ENCODE data around the gene VPS39.

Gene VPS39

GRCh38 chr15:42159381-42160015 is 48.6 kb downstream of the VPS39 start:
- no peak for DNase-seq (ENCODE audit: low read depth in 2 of 2)

DNA sequence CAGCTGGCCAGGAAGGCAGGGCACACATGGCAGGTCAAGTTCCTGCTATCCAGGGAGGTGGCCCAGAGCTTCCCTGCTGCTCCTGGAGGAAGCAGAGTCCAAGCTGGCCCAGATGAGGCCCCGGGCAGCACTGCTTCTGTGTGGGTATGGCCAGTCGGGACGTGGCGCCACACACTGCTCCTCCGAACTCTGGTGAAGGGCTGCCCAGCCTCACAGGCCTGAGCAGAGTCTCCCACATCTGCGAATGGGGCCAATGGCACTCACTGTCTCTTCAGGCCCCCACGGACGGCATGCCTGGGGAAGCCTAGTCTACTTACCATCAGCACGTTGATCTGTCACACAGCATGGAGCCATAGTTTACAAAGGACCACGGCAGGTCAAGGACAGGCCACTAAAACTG is 49.2 kb downstream of the VPS39 start:
- DNase-seq (ENCODE audit: low read depth in 2 of 2) = no peak

DNA sequence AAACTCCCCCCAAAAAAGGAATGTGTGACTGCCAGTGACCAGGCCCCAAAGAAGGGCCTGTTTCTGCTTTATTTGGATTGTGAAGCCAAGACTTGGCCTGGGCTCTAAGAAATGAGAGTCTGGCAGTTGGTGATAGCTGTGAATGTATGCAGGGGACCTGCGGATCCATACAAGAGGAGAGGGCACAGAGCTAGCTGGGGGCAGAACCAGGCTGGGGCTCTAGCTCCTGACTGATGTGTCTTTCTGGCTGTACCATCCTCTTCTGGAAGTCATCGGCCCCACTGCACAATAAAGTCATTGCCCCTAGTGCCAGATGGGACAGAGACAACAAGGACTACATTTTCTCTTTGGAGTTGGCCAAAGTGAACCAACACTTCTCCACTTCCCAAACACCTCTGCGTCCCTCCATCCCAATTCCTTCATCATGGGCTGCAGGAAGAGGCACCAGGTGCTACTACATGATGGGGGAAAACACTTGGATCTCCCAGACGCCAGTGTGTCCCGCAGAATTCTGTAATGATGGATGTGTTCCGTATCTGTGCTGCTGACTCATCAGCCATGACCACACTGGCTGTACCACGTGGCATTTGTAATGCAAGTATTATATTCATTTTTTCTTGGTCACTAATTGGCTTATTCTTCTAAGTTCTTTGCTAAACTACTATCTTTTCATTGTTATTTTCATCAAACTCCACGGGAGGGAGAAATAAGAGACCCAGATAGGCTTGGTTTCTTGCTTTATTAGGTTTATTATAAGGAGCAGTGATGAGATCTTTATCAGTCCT is 49.9 kb downstream of the VPS39 start:
- DNase-seq (ENCODE audit: low read depth in 2 of 2) = no peak

- DNase-seq (ENCODE audit: low read depth in 2 of 2) = no peak
Measured at GRCh38 chr15:42157381-42157780, 50.7 kb downstream of the VPS39 start.

DNA sequence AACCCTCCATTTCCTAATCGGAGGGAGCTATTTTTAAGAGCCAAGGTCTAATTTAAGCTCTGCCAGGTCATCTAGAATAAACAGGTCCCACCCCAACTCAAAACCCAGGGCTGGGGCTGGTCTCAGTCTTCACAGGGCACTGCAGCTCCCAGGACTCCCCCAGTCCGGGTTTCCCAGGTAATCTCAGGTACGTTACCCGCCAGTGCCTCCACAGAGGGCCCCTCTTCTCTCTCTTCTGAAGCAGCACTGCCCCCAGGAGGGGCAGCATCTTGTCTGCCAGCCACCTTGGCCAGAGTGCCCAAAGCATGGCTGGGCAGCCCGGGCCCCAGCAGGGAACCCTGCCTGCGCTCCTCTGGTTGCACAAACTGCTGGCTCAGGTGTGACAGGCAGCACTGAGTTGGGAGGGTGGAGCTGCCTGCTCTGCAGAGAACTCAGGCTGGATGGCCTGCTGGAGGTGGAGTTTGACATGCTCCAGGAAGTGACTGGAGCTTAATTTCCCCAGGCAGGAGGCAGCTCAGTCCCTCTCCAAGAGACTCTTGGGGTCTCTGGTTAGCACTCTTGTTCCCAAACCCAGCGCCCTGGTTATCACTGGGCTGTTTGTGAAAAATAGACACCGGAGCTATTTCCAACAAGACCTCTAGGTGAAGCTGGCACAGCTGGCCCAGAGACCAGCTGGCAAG is 51.7 kb downstream of the VPS39 start, which contains the start of gene PLA2G4F:
Gene PLA2G4F, minus strand, starts transcription at position 394 of the 680 bp plus-strand sequence. Its CDS starts 87 bp downstream, at position 307.
- DNase-seq (ENCODE audit: low read depth in 2 of 2) = no peak

GRCh38 chr15:42155546-42156242 is 52.4 kb downstream of the VPS39 start:
- DNase-seq (ENCODE audit: low read depth in 2 of 2) = no peak

- no peak for DNase-seq (ENCODE audit: low read depth in 2 of 2)
Measured at GRCh38 chr15:42154956-42155355, 53.1 kb downstream of the VPS39 start.

DNA sequence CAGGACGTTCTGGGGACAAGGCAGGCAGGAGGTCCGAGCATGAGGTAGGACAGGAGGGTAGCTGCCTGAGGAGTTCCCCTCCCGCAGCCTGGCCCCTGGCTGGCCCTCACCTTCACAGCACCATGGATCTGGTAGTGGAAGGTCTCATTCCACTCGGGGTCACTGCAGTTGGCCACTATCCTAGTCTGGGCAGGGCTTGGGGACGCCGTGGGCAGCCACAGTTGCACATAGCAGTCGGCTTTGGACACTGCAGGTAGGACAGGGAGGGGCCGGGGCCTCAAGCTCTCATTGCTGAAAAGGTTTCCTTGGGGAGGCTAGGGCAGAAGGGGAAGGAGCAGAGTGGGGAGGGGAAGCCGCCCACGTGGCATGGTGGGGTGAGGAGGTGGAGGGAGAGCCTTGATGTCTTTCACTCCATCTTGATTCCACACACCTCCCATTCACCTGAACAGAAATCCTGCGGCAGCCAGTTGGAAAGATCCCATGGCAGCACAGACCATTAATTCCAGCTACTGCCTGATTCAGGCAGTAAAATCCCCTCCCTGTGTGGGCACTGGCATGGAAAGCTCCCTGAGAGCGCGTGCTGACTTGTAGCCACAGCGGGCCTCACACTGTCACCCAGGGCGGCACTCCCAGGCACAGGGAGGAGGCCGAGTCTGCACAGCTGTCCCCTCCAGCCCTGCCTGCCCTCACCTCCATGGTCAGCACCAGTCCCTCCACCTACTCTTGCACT is 53.7 kb downstream of the VPS39 start:
- no peak for DNase-seq (ENCODE audit: low read depth in 2 of 2)

- no peak for DNase-seq (ENCODE audit: low read depth in 2 of 2)
Measured at GRCh38 chr15:42153874-42154211, 54.3 kb downstream of the VPS39 start.

- DNase-seq (ENCODE audit: low read depth in 2 of 2) = no peak
Measured at GRCh38 chr15:42152921-42153698, 55.0 kb downstream of the VPS39 start.

DNA sequence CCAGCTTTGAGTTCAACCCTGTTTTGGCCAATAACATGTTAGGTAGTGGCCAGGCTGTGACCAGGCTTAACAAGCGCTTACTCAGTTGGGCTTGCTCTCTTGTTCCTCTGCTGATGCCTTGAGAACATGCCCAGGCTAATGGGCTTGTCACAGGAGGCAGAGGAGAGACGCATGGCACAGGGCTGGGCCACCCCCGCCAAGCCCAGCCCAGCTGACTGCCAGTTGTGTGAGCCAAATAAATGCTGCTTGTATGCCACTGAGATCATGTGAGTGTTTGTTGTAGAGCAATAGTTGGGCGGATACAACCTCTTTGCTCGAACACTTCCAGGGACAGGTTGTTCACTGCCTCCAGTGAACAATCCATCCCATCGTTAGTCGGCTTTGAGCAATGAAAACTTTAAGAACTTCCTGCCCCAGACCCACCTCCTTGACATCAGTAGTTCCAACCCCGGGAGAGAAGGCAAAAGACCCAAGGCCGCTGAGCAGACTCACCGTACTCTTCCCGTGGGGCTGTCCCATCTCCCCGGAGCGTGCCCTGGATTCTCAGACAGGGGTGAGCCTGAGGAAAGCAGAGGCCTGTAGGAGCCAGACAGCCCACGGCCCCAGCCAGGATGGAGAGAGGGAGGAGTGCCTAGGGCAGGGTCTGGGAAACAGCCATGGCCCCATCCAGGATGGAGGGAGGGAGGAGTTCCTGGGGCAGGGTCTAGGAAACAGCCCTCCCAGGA is 55.7 kb downstream of the VPS39 start:
- DNase-seq (ENCODE audit: low read depth in 2 of 2) = no peak

DNA sequence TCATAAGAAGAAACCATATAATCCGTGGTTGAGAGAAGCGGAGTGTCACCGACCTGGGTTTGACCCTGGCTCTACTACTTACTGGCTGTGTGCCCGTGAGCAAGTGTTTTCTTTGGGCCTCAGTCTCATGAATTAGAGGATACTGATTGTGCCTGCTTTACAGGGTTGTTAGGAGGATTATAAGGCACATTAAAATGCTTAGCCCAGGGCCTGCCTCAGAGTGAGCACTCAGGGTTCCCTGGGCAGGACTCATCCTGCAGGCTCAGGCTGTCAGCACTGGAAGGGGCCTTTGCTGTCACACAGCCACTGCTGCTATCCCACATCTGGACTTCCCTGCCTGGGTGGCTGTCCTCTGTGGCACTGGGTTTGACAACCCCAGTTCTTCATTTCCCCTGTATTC is 56.4 kb downstream of the VPS39 start:
- no peak for DNase-seq (ENCODE audit: low read depth in 2 of 2)

- DNase-seq (ENCODE audit: low read depth in 2 of 2) = no peak
Measured at GRCh38 chr15:42151141-42151561, 57.0 kb downstream of the VPS39 start.

- no peak for DNase-seq (ENCODE audit: low read depth in 2 of 2)
Measured at GRCh38 chr15:42150219-42150970, 57.7 kb downstream of the VPS39 start.

DNA sequence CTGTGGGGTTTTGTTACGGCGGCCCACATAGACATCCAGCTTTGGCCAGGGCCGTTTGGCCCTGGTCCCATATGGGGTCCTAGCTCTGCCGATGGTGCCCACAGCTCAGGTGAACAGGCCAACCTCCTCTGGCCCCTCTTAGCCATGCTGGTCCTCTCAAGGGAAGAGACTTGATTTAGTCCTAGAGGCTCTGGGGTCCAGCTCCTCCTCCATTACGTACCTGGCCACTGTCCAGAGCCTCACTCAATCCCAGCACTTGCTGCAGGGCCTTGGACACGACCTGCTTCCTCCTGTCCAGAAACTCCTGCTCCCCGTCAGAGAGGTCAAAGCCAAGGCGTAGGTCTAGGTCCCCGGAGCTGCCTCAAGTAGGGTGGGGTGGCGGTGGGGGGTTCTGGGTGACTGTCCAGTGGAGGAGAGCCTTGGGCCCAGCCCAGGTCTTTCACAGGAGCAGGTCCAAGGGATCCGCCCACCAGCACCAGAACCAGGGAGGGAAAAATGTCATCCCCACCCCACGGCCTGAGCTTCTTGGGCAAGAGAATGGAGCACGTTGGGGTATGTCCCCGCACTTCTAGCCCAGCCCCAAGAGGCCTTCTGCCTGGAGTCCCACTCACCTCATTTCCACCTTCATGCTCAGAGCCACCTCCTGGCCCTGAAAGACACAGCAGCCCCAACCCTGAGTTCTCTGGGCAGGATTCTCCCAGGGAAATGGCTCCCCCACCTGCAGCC is 58.4 kb downstream of the VPS39 start:
- no peak for DNase-seq (ENCODE audit: low read depth in 2 of 2)

DNA sequence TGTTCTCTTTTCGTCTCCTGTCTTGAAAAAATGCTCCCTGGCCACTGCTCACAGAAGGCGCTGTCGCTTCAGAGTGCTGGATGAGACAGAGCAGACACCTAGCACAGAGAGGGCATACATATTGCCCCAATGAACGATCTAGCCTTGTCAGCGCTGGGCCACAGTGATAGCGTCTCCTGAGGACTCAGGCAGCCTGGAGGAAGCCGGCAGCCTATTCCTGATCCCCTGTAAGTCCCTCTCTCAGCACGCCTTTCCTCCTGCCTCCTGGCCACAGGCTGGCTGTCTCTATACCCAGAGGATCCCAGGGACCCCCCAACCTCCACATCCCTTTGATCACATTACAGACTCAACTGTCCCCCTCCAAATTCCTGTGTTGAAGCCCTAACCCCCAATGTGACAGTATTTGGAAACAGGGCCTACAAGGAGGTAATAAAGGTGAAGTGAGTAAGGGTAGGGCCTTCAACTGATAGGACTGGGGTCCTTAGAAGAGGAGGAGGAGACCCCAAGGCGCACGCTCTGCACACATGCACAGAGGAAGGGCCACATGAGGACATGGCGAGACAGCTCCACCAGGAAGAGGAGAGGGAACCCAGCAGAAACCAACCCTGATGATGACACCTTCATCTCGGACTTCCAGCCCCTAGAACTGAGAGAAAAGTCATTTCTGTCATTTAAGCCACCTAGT is 59.2 kb downstream of the VPS39 start:
- DNase-seq (ENCODE audit: low read depth in 2 of 2) = no peak

GRCh38 chr15:42147431-42147735 is 60.7 kb downstream of the VPS39 start:
- DNase-seq (ENCODE audit: low read depth in 2 of 2) = no peak

All from stimulated activated CD8-positive, alpha-beta memory T cell treated with anti-CD3 and anti-CD28 coated beads, Interleukin-7, amount 100 ng/mL, for 1 hour (primary cell).